Ammon's horn (tissue), 1 donor: ENCODE measurements around the gene DYNLT4.
"Not testable (repeated sequence)": the region's sequence is repeated elsewhere in the genome, so short reads cannot be mapped to it uniquely, and the experiment has no call there.

Experiments used
- DNase-seq: peaks from one replicate; pipeline ENCODE4 v3.0.0-alpha.2; 2016; ENCODE audit warnings: low spot score

DYNLT4 gene

GRCh38 chr1:44788120-44788860, 18.9 kb downstream of the DYNLT4 start, which contains the start of gene BEST4:
BEST4 (minus strand) TSS chr1:44788170; CDS start chr1:44787705, 465 bp downstream.
- no peak for DNase-seq

GRCh38 chr1:44787506-44787905, 19.6 kb downstream of the DYNLT4 start:
- no peak for DNase-seq

GRCh38 chr1:44786841-44787426, 20.2 kb downstream of the DYNLT4 start:
- DNase-seq, result no peak

DNA sequence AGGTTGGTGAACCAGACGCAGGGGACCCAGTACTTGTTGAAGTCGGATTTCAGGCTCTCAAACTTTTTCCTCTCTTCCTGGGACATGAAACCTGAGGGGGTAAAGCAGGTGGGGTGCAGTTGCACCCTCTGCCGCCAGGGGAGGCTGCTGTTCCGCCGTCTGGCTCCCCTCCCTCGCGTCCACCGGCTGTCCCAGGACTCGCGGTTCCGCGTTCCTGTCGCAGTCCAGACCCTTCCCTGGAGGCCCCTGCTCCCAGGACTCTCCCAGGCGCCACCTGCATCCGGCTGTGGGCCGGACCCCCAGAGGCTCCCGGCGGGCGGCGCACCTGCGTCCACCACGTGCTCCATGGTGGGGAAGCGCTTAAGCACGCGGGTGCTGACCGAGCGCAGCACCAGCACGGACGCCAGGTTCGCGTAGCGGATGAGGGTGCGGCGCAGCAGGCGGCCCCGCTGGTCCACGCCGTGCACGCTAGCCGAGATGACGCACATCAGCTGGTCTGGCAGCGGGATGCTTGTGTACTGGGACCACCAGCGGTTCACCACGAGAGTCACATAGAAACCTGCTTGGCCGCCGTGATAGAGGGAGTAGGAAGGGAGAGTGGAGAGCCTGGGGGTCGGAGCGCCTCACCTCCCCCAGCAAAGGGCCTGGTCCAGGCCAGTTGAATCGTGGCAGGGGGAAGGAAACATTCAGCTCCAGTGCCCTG, 20.9 kb downstream of the DYNLT4 start:
- no peak for DNase-seq

DNA sequence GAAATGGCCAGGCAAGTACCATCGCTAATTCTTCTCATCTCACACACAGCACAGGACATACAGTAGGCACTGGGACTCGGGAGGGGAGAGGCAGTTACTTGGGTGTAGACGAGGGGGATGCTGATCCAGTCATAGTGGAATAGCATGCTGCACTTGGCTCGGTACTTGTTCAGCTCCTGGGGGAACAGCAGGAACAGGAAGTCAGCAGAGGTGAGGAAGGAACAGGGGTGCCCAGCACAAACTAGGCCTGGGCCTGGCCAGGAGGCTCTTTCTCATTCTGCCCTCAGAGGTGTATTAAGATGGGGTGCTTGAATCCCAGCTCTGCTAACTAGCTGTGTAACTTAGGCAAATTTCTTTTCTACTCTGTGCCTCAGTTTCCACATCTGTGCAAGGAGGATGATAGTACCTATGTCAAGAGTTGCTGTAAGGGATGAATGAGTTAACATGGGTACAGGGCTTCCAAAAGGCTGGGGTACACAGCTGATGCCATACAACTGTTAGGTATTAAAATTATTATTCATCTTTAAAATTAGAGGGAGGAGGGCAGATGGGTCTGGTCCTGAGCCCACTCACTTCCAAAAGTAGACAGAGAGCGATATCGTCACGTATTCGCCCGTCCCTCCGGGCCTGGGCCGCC, 21.5 kb downstream of the DYNLT4 start:
- no peak for DNase-seq

DNA sequence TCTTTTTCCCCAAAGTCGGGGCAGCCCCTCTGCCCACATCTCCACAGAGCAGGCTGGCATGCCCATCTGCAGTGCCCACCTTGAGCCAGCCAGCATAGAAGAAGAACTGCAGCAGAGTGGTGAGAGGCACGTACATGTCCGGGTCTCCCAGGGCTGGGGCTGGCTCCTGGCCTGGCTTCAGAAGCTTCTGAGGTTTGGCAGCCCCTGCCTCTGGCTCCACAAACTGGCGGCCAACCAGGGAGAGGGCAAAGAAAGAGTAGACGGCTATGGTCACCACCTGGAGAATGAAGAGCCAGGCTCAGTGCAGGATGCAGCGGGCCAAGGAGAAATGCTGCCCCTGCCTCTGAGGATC, 22.1 kb downstream of the DYNLT4 start:
- no peak for DNase-seq

DNA sequence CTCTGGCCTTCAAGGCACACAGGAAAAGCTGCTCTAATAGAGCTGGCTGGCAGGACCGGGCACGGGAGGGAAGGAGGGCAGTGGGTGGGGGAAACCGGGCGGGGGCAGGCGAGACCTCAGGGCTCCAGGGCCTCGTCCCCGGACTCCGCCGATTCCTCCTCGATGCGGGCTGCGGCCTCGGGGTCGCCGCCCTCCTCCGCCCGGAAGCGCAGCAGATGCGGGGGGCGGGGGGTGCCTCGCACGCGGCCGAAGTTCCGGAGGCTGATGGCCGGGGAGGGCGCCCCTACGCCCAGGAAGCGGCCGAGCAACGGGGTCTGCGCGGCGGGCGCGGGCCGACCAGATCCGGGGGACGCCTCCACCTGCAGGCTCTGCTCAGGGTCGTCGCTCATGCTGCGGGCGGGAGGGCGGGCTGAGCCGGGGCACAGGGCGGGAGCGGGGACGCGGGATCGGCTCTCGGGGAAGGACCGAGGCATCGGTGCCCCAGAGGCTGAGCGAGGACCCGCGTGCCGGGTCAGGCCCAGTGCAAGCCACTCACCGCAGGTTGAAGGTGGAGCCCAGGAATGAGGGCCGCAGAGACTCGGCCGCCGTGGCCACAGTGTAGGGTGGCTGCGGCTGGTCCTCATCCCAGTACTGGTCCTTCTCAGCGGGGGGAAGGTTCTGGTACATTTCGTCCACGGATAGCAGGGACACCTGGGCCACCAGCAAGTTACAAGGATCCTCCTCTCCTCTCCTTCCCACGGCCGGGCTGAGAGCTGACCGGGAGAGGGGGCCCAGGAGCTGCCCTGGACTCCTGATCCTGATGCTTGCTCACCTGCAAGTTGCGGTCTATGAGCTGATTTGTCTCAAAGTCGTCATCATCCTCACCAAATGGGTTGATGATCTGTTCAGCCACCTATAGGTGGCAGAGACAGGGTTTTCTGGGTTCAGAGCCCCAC, 22.8 kb downstream of the DYNLT4 start:
- DNase-seq, result no peak

GRCh38 chr1:44783697-44784093, 23.5 kb downstream of the DYNLT4 start:
- DNase-seq, result no peak

GRCh38 chr1:44780583-44781121, 26.5 kb downstream of the DYNLT4 start:
- DNase-seq, result no peak

- DNase-seq, result no peak
Measured at GRCh38 chr1:44778705-44779576, 28.2 kb downstream of the DYNLT4 start.

- no peak for DNase-seq
Measured at GRCh38 chr1:44777969-44778635, 29.0 kb downstream of the DYNLT4 start.

- DNase-seq, result no peak
Measured at GRCh38 chr1:44777547-44777946, 29.6 kb downstream of the DYNLT4 start.

DNA sequence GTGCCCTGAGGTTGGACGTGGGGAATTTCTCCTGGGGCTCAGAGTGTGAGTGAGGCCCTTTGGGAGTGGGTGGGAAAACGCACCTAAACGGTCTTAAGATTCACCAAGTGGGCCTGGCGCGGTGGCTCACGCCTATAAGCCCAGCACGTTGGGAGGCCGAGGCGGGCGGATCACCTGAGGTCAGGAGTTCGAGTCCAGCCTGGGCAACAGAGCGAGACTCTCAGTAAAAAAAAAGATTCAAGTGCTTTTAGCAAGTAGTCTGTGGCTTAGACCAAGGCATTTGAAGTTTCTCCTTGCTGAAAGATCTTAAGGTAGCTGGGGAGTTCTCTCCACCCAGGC, 30.5 kb downstream of the DYNLT4 start:
- no peak for DNase-seq

- DNase-seq, result no peak
Measured at GRCh38 chr1:44775930-44776729, 31.0 kb downstream of the DYNLT4 start.

DNA sequence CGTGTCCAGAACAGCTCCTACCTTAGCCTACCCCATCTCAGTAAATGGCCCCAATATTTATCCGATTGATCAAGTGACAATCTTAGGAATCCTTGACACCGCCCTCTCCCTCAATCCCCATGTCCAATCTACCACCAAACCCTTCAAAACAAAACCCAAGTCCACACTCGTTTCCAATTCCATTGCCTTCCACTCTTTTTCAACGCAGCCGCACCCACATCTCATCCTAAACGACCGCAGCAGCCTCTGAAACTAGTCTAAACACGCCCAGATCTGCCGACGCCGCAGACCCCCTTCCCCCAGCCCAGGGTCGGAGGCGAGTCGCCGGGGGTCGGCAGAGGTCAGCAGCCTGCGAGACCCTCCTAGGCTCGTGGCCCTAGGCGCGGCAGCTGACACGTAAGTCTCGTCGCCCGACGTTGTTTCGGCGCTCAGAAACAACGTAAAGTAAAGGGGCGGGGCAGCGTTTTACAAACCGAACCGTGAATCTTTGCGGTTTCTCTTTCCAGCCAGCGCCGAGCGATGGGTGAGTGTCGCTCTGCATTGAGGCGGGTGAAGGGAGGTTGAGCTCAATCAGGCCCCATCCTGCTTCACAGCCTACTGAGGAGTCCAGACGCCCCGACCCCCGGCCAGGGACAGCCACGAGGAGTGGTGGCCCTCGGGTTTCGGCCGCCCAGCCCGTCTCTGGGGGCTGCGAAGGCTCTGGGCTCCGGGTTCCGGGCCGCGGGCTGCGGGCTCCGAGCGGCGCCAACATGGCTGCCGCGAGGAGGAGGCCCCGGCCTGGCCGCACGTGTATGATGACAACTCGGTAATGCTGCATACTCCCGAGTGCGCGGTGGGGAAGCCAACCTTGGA, 31.8 kb downstream of the DYNLT4 start, which contains the start of gene RPS8:
RPS8 (plus strand) TSS at position 463 of the 852 bp plus-strand sequence; CDS start at position 520, 57 bp downstream.
- DNase-seq, result peak; percentile 95

- not testable (repeated sequence) for DNase-seq
Measured at GRCh38 chr1:44766421-44766820, 40.7 kb downstream of the DYNLT4 start.

- DNase-seq, result no peak
Measured at GRCh38 chr1:44760876-44761275, 46.3 kb downstream of the DYNLT4 start.

- DNase-seq, result no peak
Measured at GRCh38 chr1:44759077-44759476, 48.1 kb downstream of the DYNLT4 start.
